ENCODE data around the gene AMY2A.
"Not testable (repeated sequence)": the region's sequence is repeated elsewhere in the genome, so short reads cannot be mapped to it uniquely, and the experiment has no call there.

DNA sequence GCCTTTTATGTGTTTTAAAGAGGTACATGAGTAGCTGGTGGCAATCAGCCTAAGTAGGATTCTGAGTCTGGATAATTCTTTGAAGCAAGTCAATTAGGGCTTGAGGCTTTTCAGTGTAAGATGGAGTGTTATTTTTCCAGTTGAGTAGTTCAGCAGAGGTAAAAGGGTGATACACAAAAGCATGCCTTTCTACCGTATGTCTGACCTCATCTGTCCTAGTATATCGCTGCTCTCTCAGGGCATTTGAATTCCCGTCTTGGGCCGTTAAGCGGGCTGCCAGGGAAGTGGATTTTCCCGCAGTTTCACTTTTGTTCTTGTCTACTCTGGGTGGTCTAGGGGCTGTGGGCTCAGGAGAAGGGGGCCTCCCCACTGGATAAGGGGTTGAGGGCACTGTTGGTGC lies 36.9 kb downstream of the AMY2A start:
- not testable (repeated sequence) for TF ChIP-seq CTCF, POLR2AphosphoS5, POLR2A, EP300 (IDR thresholded peaks at IDR 0.05)
